Measurements from ENCODE around the gene STPG1.

Gene STPG1

DNA sequence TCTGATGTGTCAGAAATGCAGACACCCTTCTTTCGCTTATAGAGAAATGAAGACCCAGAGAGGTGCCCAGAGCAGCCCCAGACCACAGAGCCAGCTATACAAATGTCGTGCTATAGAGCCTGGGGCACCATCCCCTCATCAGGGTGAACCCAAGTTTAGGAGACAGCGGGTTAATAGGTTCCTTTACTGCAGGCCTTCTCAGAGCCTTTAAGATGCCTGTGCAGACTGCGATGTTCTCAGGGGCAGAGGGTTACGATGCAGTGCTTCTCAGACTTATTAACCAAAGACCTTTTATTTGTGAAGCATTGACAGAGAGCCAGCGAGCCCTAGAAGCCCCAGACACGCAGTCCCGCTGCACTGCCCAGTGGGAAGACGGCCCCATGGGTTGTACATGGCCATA lies 46.9 kb downstream of the STPG1 start:
- TF ChIP-seq, protein P1, sequence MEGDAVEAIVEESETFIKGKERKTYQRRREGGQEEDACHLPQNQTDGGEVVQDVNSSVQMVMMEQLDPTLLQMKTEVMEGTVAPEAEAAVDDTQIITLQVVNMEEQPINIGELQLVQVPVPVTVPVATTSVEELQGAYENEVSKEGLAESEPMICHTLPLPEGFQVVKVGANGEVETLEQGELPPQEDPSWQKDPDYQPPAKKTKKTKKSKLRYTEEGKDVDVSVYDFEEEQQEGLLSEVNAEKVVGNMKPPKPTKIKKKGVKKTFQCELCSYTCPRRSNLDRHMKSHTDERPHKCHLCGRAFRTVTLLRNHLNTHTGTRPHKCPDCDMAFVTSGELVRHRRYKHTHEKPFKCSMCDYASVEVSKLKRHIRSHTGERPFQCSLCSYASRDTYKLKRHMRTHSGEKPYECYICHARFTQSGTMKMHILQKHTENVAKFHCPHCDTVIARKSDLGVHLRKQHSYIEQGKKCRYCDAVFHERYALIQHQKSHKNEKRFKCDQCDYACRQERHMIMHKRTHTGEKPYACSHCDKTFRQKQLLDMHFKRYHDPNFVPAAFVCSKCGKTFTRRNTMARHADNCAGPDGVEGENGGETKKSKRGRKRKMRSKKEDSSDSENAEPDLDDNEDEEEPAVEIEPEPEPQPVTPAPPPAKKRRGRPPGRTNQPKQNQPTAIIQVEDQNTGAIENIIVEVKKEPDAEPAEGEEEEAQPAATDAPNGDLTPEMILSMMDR (IDR thresholded peaks at IDR 0.05) = no peak
- Histone ChIP-seq H3K36me3 (no peaks in the 10 kb centered on the region), H3K4me3 (no peak overlapping the region), H3K27ac (no peak overlapping the region), H3K9me3 (no peaks in the 10 kb centered on the region), H3K4me1 (peaks cover 0 to 8% (median 0%) of the 10 kb centered on the region in 4 donors), H3K27me3 (no peaks in the 10 kb centered on the region)
- intact Hi-C loops (cut with DNase I; ENCODE audit: low total_unique reads) = no loop called here
- no peak for DNase-seq

DNA sequence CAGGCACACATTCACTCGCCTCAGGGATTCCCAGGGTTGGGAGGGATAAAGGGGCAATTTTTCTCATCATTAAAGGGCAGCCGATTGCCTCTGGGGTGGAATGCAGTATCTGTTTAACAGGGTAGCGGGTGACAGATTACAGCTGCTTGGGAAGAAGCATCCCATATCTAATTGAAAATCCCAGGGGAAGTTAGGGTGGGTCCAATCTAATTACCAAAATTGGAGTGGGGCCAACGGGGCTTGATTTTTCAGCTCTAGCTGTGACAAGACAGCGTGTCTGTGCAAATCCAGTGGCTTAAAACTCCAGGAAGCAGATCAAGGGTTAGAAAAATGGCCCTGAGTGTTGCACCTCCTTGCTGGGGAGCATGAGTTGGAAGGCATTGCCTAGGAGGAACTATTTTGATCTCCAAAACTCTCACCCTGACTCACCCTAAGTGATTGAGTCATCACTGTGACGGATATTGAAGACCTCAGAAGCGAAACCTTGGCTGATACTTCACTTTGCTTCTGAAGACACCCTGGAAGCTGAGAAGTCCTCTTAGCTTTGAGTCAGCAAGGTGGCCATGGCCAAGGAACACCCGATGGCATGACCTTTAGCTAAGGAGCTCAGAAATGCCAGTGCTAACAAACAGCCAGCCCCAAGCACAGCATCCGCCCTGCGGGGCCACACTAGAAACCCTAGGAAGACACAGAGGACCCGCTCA lies 48.5 kb downstream of the STPG1 start:
- intact Hi-C loops (cut with DNase I; ENCODE audit: low total_unique reads) = no loop called here
- Histone ChIP-seq H3K4me1 (peaks cover 0 to 8% (median 0%) of the 10 kb centered on the region in 4 donors), H3K27ac (no peak overlapping the region), H3K9me3 (no peaks in the 10 kb centered on the region), H3K36me3 (no peaks in the 10 kb centered on the region), H3K4me3 (no peak overlapping the region), H3K27me3 (no peaks in the 10 kb centered on the region)
- TF ChIP-seq, protein P1 (IDR thresholded peaks at IDR 0.05) = no peak
- peak in 1 of 2 donors; percentile 30 for DNase-seq

DNA sequence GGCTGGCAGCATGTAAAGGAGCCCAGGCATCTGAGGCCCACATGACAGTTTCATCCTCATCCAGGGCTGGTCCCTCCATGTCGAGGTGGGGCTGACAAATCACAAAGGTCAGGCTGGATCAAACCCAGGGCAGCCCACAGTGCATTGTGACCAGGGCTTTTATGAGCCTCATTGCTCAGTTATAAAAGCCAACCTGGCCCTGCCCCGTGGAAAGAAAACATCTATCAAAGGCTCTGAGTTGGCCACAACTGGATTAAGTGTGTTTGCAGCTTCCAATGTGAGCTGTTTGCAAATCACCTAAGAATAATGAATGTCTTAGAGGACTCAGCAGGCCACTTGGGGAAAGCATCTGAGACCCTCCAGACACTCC lies 49.0 kb downstream of the STPG1 start:
- H3K36me3 ChIP-seq = no peaks in the 10 kb centered on the region
- peaks cover 0 to 8% (median 0%) of the 10 kb centered on the region in 4 donors for H3K4me1 ChIP-seq
- H3K27ac ChIP-seq = no peak overlapping the region
- intact Hi-C loops (cut with DNase I; ENCODE audit: low total_unique reads) = no loop called here
- H3K4me3 ChIP-seq = no peak overlapping the region
- H3K9me3 ChIP-seq = no peaks in the 10 kb centered on the region
- TF ChIP-seq, protein P1 (IDR thresholded peaks at IDR 0.05) = no peak
- no peak for DNase-seq
- H3K27me3 ChIP-seq = no peaks in the 10 kb centered on the region

DNA sequence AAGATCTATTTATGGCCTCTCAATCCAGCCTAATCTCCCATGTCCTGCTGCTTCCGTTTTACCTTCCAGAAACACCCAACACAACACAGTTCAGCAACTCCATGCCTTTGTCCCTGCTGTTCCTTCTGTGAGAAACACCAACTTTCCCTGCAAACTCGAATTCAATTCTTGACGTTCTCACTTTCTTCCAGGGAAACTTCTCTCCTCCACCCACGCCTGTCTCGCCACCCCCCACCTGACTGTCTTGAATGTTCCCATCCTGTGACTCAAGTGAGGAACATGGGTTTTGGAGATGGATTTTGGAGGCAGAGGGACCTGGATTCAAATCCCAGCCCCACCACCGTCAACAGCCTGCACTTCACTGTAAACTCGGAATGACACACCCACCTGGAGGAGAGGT lies 49.6 kb downstream of the STPG1 start:
- TF ChIP-seq, protein P1 (IDR thresholded peaks at IDR 0.05) = no peak
- H3K27ac ChIP-seq = no peak overlapping the region
- no peaks in the 10 kb centered on the region for H3K9me3 ChIP-seq
- no peaks in the 10 kb centered on the region for H3K27me3 ChIP-seq
- no peak for DNase-seq
- H3K4me3 ChIP-seq = no peak overlapping the region
- intact Hi-C loops (cut with DNase I; ENCODE audit: low total_unique reads) = no loop called here
- peaks cover 0 to 4% (median 0%) of the 10 kb centered on the region in 4 donors for H3K4me1 ChIP-seq
- peaks cover 0 to 4% (median 0%) of the 10 kb centered on the region in 3 donors for H3K36me3 ChIP-seq

DNA sequence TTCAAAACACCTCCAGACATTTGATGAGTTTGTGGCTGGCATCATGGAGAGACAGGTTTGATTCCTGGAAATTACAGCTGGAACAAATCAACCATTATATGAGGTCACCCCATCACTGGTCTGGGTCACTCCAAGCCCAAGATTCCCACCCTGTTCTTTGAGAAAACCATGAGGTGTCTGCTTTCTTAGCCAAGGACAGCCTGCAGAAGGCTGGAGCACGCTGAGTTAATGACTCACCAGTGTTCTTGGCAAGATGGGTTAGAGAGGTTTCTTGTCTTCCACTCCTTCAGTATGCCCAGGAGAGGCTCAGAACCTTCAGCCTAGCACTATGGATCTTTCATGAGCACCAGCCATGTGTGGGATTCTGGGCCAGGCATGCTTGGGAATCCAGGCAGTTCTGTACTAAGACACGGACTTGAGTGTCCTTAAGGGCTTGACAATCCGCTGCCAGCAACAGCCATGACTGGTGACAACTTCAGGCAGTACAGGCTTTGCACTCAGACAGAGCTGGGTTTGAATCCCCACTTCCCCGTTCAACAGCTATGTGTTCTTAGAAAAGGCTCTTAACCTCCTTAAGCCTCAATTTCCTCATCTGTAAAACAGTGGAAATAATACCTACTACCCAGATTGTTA lies 50.5 kb downstream of the STPG1 start:
- TF ChIP-seq, protein P1 (IDR thresholded peaks at IDR 0.05) = no peak
- intact Hi-C loops (cut with DNase I; ENCODE audit: low total_unique reads) = no loop called here
- H3K27me3 ChIP-seq = no peaks in the 10 kb centered on the region
- H3K4me3 ChIP-seq = no peak overlapping the region
- no peak overlapping the region for H3K27ac ChIP-seq
- DNase-seq = peak in 1 of 2 donors; percentile 42
- H3K4me1 ChIP-seq = no peaks in the 10 kb centered on the region
- H3K36me3 ChIP-seq = peaks cover 0 to 6% (median 0%) of the 10 kb centered on the region in 3 donors
- no peaks in the 10 kb centered on the region for H3K9me3 ChIP-seq

Data from tibial artery (tissue), 4 donors.